HG03575 (cell line): ENCODE measurements around the gene PARM1.

ENCODE experiments used
- ATAC-seq: cut with Tn5 transposase; IDR thresholded peaks from one replicate; pipeline ENCODE4 v1.9.1; 2021; ENCODE audit not compliant: unreplicated experiment, insufficient number of reproducible peaks, low FRiP score; ENCODE audit errors: extremely low read depth

PARM1 gene

GRCh38 chr4:75015627-75016026, 82.7 kb downstream of the PARM1 start:
- no peak for ATAC-seq

- no peak for ATAC-seq
Observed at GRCh38 chr4:75016472-75016871, 83.6 kb downstream of the PARM1 start.

- no peak for ATAC-seq
Observed at GRCh38 chr4:75018811-75019479, 86.0 kb downstream of the PARM1 start.

GRCh38 chr4:75025431-75025830, 92.5 kb downstream of the PARM1 start:
- no peak for ATAC-seq

- no peak for ATAC-seq
Observed at GRCh38 chr4:75028196-75028854, 95.4 kb downstream of the PARM1 start.

GRCh38 chr4:75030028-75030427, 97.1 kb downstream of the PARM1 start:
- no peak for ATAC-seq

- ATAC-seq, result no peak
Observed at GRCh38 chr4:75030649-75031235, 97.8 kb downstream of the PARM1 start.

- ATAC-seq, result no peak
Observed at GRCh38 chr4:75031775-75032174, 98.9 kb downstream of the PARM1 start.

- no peak for ATAC-seq
Observed at GRCh38 chr4:75034523-75034922, 101.6 kb downstream of the PARM1 start.

GRCh38 chr4:75035321-75035720, 102.4 kb downstream of the PARM1 start:
- no peak for ATAC-seq

- ATAC-seq, result no peak
Observed at GRCh38 chr4:75036046-75036830, 103.3 kb downstream of the PARM1 start.

GRCh38 chr4:75037252-75037651, 104.3 kb downstream of the PARM1 start:
- ATAC-seq, result no peak

GRCh38 chr4:75038376-75038775, 105.5 kb downstream of the PARM1 start:
- ATAC-seq, result no peak

- no peak for ATAC-seq
Observed at GRCh38 chr4:75040703-75041102, 107.8 kb downstream of the PARM1 start.

- ATAC-seq, result no peak
Observed at GRCh38 chr4:75042601-75043208, 109.8 kb downstream of the PARM1 start.

GRCh38 chr4:75046226-75046625, 113.3 kb downstream of the PARM1 start:
- ATAC-seq, result no peak

- no peak for ATAC-seq
Observed at GRCh38 chr4:75046641-75047040, 113.7 kb downstream of the PARM1 start.

GRCh38 chr4:75048208-75048879, 115.4 kb downstream of the PARM1 start:
- no peak for ATAC-seq

GRCh38 chr4:75051431-75051830, 118.5 kb downstream of the PARM1 start:
- no peak for ATAC-seq
